GM18526 (cell line): ENCODE measurements around the gene AKT3.

Experiments
- POLR2A ChIP-seq: IDR thresholded peaks from 3 replicates; pipeline ENCODE4 v1.6.1; 2011; ENCODE audit not compliant: insufficient read length; ENCODE audit errors: extremely low read depth

The AKT3 gene

DNA sequence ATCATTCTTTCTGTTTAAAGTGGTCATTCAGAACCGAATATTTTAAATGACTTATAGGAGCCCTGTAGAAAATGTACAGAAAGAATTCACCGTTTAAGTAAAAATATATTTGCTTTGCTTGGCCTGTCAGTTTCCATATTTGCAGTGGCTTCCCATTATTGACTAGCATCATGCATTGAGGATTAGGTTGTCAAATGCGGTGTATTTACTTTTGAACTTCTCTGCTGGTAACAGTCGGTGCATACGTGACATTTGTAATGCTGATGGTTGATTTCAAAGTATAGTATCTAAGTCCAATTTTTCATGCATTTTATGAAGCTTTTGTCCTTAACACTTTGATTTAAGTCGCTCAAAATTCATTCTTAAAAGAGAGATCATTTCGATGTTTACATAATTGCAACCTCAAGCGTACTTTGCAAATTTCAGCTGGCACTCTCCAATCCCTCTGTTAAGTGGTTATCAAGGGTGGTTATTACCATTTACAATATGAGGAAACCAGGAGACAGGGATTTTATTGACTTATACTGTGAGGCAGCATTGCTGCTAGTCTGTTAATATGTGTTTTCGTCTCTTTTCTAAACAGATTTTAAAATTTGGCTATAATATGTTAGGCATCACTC is 392.6 kb downstream of the AKT3 start:
- TF ChIP-seq POLR2A, result no peak

DNA sequence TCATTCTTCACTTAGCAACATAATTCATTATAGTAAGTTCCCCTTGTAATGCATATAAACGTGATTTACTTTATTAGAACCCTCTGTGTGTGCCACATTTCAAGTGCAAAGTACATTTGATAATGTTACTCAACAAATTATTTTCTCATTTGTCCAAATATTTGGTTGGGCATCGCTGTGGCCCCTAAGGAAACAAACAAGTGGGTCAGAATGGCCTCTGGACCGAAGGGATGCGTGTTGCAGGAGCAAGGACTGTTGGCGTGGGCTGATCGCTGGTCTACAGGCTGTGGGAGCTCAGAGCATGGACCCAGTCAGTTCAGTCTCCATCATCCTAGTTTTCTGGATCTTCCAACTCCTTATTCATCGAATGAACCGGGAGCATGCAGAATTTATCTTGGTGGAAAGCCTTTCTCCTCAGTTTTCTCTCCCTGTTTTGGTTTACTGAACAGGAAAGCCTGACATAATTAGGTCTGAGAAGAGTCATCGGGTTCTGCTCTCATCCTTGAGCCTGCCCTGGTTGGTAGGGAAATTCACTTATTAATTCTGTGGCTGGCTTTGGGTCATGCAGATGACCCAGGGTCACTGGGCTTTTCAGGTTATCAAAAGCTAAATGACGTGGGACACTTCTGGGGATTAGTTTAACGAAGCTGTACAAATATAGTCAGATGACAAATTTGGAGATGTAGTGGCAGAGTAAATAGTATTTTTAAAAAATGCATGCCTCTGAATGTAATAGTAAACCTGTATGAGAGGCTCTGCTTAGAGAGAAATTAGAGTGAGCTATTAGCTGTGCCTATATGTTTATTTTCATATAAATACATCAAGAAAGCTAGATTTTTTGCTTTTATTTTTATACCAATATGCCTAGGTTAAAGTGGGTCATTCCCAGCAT is 394.0 kb downstream of the AKT3 start:
- no peak for TF ChIP-seq POLR2A

GRCh38 chr1:243454328-243454997 is 395.6 kb downstream of the AKT3 start:
- no peak for TF ChIP-seq POLR2A

DNA sequence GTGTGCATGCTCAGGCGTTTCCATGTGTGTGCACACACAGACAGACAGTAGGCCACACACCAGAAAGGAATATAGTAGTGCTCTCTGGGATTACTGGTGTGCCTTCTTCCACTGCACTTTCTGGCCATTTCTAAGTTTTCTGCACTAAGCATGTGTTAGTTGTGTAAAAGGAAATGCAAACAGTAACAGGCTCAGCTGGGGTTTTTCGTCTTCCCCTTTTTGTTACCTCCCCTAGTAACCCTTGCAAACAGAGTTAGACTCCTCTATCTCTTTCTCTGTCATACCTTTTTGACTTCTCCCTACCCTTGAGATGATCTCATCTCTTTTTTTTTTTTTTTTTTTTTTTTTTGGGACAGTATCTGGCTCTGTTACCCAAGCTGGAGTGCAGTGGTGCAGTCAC is 398.0 kb downstream of the AKT3 start:
- no peak for TF ChIP-seq POLR2A

GRCh38 chr1:243449373-243449772 is 400.7 kb downstream of the AKT3 start:
- TF ChIP-seq POLR2A, result no peak

DNA sequence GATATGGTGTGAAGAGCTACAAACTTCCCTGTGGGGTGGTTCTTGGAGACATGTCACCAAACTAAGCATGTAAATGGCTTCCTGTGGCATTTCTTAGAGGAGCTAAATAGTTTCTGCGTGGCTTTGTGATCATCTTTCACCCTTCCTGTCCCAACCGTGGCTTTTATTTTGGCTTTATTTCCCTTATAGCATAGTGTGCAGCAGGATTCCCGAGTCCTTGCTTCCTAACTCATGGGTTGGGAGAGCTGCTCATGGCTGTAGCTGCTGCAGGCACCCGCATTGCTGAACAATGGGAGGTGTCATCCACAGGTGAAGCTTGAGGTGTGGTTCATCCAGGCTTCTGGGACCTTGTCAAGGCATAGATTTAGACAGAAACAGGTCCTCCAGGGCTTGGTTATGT is 402.2 kb downstream of the AKT3 start:
- TF ChIP-seq POLR2A, result no peak

GRCh38 chr1:243447347-243447746 is 402.7 kb downstream of the AKT3 start:
- no peak for TF ChIP-seq POLR2A

DNA sequence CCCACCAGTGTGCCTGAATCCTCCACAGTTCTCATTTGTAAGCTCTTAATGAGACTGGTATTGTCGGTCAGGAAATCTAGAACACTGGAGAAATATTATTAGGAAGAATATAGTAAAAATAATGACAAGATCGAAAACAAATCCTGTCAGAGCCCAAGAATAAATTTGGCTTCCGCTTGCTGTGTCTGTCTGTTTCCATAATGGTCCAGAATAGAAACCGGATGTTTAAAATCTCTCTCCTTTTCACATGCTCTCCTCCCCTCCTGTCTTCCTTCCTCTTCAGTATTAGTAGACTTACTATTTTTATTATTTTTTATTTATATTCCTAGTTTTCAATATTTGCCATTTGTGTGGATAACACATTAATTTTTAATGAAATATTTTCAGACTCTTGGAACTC is 406.5 kb downstream of the AKT3 start:
- TF ChIP-seq POLR2A, result no peak

DNA sequence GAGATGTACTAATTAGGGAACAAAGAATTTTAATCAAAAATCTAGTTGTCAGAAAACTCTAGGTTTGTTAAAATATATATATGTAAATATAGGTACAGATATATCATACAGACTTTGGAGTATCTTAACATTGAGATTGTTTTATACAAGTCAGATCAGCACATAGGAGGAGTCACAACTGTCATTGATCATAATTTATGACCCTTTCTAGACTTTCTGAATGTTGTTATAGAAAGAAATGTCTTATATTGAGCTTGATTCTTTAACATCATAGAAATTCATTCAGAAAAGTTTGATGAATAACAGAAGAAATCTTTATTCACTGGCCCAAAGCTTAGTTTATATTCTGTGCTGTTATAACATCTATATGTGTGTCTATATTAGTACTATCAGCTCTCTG is 408.4 kb downstream of the AKT3 start:
- no peak for TF ChIP-seq POLR2A

DNA sequence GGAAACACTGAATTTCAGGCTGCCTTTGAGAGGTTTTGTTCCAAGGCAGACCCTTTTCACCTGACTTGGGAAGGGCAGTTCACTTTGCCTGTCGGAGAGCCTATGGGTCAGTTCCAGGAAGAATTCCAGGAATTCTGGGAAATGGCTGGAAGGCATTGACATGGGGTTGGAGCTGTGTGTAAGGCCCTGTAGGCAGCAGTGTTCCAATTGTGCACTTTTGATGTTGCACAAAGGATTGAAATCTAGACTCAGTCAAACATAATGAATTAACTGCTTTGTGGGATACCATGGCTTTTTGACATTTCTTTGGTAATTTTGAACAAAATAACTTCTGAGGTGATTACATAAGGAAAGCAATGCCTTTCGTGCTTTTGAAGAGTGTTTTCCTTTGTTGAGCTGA is 409.6 kb downstream of the AKT3 start:
- no peak for TF ChIP-seq POLR2A

DNA sequence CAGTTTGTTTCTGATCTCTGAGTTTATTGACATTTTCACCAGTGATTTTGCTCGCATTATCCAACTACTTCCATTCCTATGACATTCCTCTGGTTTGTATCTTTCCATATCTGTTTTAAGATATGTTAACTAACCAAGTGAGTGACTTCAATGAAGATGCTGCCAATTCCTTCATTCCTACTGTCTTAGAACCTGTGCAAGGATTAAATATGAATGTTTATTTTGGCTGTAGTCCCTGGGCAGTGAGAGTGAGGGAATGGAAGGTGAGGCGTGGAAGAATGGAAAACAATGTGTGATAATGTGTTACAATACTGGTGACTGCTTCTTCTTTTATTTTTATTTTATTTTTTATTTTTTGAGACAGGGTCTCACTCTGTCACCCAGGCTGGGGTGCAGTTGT is 411.2 kb downstream of the AKT3 start:
- TF ChIP-seq POLR2A, result no peak
